Fibroblast of skin of left quadriceps (primary cell): ENCODE results near the gene CD69.

Source experiments
- DNase-seq, 2 experiments: peaks; one replicate each; pipeline ENCODE4 v3.0.0-alpha.2; 2013; ENCODE audit warnings: low read depth in 2 of 2

The CD69 gene

GRCh38 chr12:9781360-9781759, 20.7 kb upstream of the CD69 start:
- no peak for DNase-seq

GRCh38 chr12:9779209-9779608, 18.5 kb upstream of the CD69 start:
- DNase-seq, result no peak

- DNase-seq, result no peak
These were observed 16.1 kb upstream of the CD69 start for GRCh38 chr12:9776781-9777180.

GRCh38 chr12:9773216-9773877, 12.6 kb upstream of the CD69 start:
- no peak for DNase-seq

- no peak for DNase-seq
These were observed 2.3 kb upstream of the CD69 start for GRCh38 chr12:9763025-9763424.

- DNase-seq, result no peak
These were observed 1.7 kb upstream of the CD69 start for GRCh38 chr12:9762369-9762768.

- DNase-seq, result no peak
These were observed 699 bp upstream of the CD69 start for GRCh38 chr12:9761419-9761781.

- no peak for DNase-seq
These were observed 581 bp downstream of the CD69 start for GRCh38 chr12:9760120-9760519.

- no peak for DNase-seq
These were observed 1.0 kb downstream of the CD69 start for GRCh38 chr12:9759694-9760093.

- DNase-seq, result no peak
These were observed 2.6 kb downstream of the CD69 start for GRCh38 chr12:9758119-9758518.

- no peak for DNase-seq
These were observed 3.2 kb downstream of the CD69 start for GRCh38 chr12:9757433-9758025.

GRCh38 chr12:9756706-9757105, 4.0 kb downstream of the CD69 start:
- DNase-seq, result no peak

- no peak for DNase-seq
These were observed 4.5 kb downstream of the CD69 start for GRCh38 chr12:9756170-9756569.

GRCh38 chr12:9755567-9755966, 5.1 kb downstream of the CD69 start:
- no peak for DNase-seq

- DNase-seq, result no peak
These were observed 5.7 kb downstream of the CD69 start for GRCh38 chr12:9755035-9755434.

- DNase-seq, result no peak
These were observed 6.4 kb downstream of the CD69 start for GRCh38 chr12:9754099-9754927.

- DNase-seq, result no peak
These were observed 7.2 kb downstream of the CD69 start for GRCh38 chr12:9753498-9753897.

- DNase-seq, result no peak
These were observed 7.6 kb downstream of the CD69 start for GRCh38 chr12:9753073-9753472.

- no peak for DNase-seq
These were observed 8.4 kb downstream of the CD69 start for GRCh38 chr12:9752145-9752933.

GRCh38 chr12:9751204-9752144, 9.2 kb downstream of the CD69 start:
- no peak for DNase-seq
